Measurements from ENCODE around the gene HSFX3. TPM values are rescaled to one million over a fixed set of nuclear protein-coding genes. Genes with fewer than 3 reads are reported as not detected.

The HSFX3 gene
- total RNA-seq, 4 donors from 2014 or later: not detected

DNA sequence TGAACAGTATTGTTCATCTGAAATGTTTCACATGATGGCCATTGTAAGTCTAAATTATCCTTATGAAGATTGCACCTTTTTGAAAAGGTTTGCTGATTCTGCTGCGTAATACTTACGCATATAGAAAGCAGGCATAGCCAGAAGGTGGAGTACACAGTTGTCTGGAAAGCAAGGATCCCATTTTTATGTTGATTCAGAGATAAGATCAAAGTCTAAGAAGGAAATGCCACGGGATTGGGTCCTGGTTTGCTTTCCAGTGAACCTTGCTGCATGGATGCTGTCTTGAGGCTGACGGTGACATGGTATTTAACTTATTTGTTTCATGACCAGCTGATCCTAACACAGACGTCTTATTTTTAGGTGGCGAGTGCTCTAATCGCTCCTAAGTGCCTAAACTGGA is 22.0 kb upstream of the HSFX3 start:
- H3K27me3 ChIP-seq: no peaks in the 10 kb centered on the region
- 72% methylated on average over 7 of the region's 7 CpGs; no CpG with 5 or more reads in 1 of the 2 donors for WGBS, 2 donors
- H3K36me3 ChIP-seq: no peaks in the 10 kb centered on the region
- no peaks in the 10 kb centered on the region for H3K9me3 ChIP-seq
- no peak overlapping the region for H3K27ac ChIP-seq
- H3K4me1 ChIP-seq: no peaks in the 10 kb centered on the region
- no peak for TF ChIP-seq POLR2A (IDR thresholded peaks at IDR 0.05)
- no peak for TF ChIP-seq CTCF (IDR thresholded peaks at IDR 0.05)
- intact Hi-C loops (cut with DNase I): no loop called here
- DNase-seq: no peak
- H3K4me3 ChIP-seq: no peak overlapping the region

- intact Hi-C loops (cut with DNase I): no loop called here
- Histone ChIP-seq H3K27ac (no peak overlapping the region), H3K4me1 (no peaks in the 10 kb centered on the region), H3K36me3 (no peaks in the 10 kb centered on the region), H3K4me3 (no peak overlapping the region), H3K27me3 (no peaks in the 10 kb centered on the region), H3K9me3 (no peaks in the 10 kb centered on the region)
- WGBS, 2 donors: 23 to 33% methylated on average over 6 of the region's 6 CpGs
- no peak for DNase-seq
- no peak for TF ChIP-seq POLR2A (IDR thresholded peaks at IDR 0.05)
- TF ChIP-seq CTCF (IDR thresholded peaks at IDR 0.05): no peak
These were observed 20.9 kb upstream of the HSFX3 start for GRCh38 chrX:149570668-149571067.

- DNase-seq: no peak
- Histone ChIP-seq H3K4me3 (no peak overlapping the region), H3K36me3 (no peaks in the 10 kb centered on the region), H3K27ac (no peak overlapping the region), H3K27me3 (no peaks in the 10 kb centered on the region), H3K9me3 (no peaks in the 10 kb centered on the region), H3K4me1 (no peaks in the 10 kb centered on the region)
- TF ChIP-seq POLR2A (IDR thresholded peaks at IDR 0.05) (no peak), CTCF (IDR thresholded peaks at IDR 0.05) (no peak)
- WGBS, 2 donors: 48 to 67% methylated on average over 1 to 2 of the region's 2 CpGs
- intact Hi-C loops (cut with DNase I): loop anchor here (10.0 kb wide), 1 partner anchor 65 kb away; the partner anchor contains the start of gene TMEM185A
These were observed 20.0 kb upstream of the HSFX3 start for GRCh38 chrX:149569770-149570169.

DNA sequence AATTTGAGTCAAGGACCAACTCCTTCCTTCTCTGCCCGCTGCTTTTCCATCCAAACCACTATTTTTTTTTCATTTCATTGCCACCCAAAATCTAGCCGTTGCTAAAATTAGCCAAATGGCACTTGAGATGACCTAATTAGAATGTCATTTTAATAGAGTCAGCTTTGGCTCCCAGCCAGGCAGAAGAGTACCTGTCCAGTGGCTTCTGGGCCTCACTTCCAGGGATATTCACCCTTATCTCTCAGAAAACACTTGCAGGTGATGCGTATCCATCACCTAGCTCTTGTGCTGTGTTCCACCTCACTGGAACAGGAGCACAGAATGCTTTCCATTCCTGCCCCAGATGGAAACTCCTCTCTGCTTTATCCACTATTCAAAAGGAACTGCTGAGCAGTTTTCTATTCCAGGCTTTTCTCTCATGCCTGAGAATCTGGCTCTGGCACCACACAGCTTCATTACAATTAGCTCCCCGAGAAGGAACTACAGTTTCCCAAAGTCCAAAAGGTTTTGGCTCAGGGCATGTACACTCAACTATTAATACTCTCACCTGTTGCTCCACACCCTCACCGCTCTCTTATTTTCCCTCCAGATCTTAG is 19.1 kb upstream of the HSFX3 start:
- TF ChIP-seq POLR2A (IDR thresholded peaks at IDR 0.05) (no peak), CTCF (IDR thresholded peaks at IDR 0.05) (no peak)
- Histone ChIP-seq H3K27ac (no peak overlapping the region), H3K4me1 (no peaks in the 10 kb centered on the region), H3K4me3 (no peak overlapping the region), H3K27me3 (no peaks in the 10 kb centered on the region), H3K36me3 (no peaks in the 10 kb centered on the region), H3K9me3 (no peaks in the 10 kb centered on the region)
- DNase-seq: no peak
- intact Hi-C loops (cut with DNase I): loop anchor here (10.0 kb wide), 1 partner anchor 66 kb away; the partner anchor contains the start of gene TMEM185A
- WGBS, 2 donors: 59 to 83% methylated on average over 3 to 4 of the region's 5 CpGs

GRCh38 chrX:149567621-149568417 is 18.1 kb upstream of the HSFX3 start:
- Histone ChIP-seq H3K36me3 (no peaks in the 10 kb centered on the region), H3K27me3 (no peaks in the 10 kb centered on the region), H3K4me1 (no peaks in the 10 kb centered on the region), H3K4me3 (no peak overlapping the region), H3K9me3 (no peaks in the 10 kb centered on the region), H3K27ac (no peak overlapping the region)
- intact Hi-C loops (cut with DNase I): loop anchor here (10.0 kb wide), 1 partner anchor 67 kb away; the partner anchor contains the start of gene TMEM185A
- no peak for DNase-seq
- WGBS, 2 donors: 72 to 86% methylated on average over 6 of the region's 7 CpGs
- TF ChIP-seq POLR2A (IDR thresholded peaks at IDR 0.05) (no peak), CTCF (IDR thresholded peaks at IDR 0.05) (no peak)

Measured in esophagus squamous epithelium (tissue), 5 donors.